ENCODE measurements around the gene CTAGE8.
"Not testable (repeated sequence)": the region's sequence is repeated elsewhere in the genome, so short reads cannot be mapped to it uniquely, and the experiment has no call there.

Gene CTAGE8

DNA sequence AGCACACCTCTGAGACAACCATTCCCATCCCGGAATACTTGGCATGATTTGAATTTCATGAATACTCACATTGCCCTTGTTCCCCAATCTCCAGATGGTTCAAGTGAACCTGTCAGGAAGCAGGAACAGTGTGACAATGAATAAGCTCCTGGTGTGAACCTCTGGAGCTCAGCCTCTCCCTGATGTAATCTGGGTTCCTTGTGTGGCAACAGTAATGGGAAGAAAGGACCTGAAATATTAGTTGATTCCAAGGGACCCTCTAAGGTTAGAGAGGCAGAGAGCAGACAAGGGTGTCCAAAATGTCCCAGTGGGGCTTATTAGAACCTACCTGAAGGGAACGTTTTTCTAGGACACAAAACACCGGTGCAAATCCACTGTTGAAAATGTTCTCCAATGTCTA, 13.0 kb downstream of the CTAGE8 start:
- DNase-seq: no peak

DNA sequence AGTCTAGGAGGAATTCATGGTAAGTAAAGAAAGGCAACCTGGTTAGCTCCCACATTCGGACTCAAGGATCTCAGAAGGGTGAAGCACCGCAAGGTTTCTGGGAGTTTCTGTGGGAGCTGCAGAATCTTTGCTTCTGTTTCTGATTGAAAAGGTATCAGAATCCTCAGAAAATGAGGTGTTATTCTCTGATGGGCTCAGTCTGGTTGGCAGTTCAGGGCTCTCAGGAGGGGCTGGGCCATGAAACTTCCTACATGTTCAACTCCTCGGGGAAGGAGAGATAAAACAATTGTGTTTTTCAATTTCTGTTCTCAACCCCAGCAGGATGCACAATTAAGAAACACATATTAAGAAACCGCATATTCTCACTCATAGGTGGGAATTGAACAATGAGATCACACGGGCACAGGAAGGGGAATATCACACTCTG, 13.6 kb downstream of the CTAGE8 start:
- DNase-seq: no peak

DNA sequence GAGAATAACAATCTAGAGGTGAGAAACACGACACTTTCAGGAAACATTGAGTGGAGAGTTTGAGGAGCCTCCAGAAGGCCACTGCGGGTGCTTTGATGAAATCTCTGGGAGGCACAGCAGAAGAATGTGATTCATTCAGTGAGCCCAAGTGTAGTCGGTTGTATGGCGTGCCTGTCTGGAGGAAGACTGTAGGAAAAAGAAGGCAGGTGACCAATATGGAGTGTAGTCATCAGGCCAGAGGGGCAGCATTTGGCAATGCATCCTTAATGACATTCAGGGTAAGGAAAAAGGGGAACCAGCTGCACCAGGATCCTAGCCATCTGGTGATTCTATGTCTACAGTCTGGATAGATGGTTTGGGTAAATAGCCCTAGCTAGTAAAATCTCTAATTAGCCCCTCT, 16.8 kb downstream of the CTAGE8 start:
- DNase-seq: not testable (repeated sequence)

DNA sequence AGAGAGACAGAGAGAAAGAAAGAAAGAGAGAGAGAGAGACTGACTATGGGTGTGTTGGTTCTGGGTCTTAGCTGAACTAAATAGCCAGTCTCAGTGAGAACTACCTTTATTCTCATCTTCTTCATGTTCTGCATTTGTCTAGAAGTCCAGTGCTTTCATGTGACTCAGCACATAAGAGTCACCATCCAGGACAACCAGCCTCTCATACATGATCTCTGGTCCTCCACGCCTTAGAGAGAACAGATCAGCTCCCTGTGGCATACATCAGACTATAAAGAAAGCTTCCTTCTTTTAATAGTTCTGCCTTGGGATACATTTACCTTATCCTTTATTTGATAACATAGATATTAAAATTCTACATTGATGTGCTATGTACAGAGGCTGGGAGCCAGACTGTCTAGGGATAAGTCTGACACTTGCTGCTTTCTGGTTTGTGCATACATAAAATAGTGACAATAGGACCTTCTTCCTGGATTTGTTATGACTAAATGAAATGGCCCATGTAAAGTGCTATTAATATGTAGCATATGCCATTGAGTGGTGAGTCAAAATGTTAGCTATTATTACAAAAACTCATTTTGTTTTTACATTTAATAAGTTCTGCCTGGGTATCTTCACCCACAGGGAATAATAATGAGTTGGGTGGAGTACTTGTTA, 21.3 kb downstream of the CTAGE8 start:
- not testable (repeated sequence) for DNase-seq

DNA sequence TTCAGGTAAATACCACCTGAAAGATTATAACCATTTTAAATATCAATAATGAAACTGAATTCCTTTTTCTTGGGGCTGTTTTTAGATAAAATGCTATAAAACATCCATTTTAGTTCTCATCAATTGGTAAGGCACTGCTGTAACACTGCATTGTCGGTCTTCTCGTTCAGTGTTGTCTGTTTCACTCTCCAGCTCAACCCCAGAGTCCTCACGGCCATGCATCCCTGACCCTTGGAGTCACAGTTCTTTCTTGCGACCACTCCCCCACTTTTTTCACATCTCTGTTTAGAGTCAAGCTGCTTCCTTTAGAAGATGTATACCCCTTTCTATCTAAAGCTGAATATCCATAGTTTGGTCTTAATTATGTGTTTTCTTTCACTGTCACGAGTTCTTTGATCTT, 22.1 kb downstream of the CTAGE8 start:
- DNase-seq: not testable (repeated sequence)

DNA sequence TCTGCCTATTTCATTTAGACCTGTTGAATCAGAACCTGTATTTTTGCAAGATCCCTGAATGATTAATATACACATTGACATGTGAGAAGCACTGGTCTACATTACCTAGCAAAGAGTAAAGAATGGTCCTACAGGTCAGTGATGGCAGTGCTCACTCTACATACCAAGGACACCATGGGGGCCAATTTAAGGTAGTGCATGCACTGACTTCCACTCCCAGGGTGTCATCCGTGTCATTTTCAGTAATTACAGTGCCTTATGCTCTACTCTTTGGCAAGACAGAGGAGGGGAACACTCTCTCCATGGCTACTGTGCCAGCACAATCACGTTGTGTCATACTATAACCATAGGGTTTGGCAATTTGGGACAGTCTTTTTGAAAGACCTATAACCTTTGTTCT, 23.7 kb downstream of the CTAGE8 start:
- not testable (repeated sequence) for DNase-seq

DNA sequence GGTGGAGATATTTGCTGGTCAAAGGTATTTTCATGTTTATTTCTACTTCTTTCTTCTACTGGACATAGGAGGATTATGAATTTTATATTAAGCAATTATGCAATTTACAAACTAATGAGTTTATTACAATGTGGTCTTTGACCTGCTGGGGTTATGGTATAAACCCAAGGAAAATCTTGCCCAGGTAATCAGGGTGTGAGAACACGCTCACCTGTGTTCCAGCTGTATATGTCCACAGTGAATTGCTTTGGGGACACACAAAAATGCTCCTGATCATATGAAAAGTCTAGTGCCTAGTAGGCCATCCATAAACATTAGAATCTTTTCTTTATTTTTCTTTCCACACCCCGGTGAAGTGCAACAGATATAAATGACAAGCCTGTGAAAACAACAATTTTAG, 29.7 kb downstream of the CTAGE8 start, which contains the start of gene OR2A42:
TSS of gene OR2A42 (minus strand) at position 241 of the 400 bp plus-strand sequence. CDS start 6,762 bp downstream, outside the sequence.
- DNase-seq: not testable (repeated sequence)

DNA sequence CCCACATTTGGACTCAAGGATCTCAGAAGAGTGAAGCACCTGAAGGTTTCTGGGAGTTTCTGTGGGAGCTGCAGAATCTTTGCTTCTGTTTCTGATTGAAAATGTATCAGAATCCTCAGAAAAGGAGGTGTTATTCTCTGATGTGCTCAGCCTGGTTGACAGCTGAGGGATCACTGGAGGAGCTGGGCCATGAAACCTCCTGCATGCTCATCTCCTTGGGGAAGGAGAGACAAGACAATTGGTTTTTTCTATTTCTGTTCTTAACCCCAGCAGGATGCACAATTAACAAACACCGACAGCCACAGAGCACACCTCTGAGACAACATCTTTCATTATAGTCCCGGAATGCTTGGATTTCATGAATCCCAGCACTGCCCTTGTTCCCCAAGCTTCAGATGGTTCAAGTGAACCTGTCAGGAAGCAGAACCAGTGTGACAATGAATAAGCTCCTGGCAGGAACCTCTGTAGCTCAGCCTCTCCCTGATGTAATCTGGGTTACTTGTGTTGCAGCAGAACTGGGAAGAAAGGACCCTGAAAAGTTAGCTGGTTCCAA, 30.5 kb downstream of the CTAGE8 start:
- not testable (repeated sequence) for DNase-seq

DNA sequence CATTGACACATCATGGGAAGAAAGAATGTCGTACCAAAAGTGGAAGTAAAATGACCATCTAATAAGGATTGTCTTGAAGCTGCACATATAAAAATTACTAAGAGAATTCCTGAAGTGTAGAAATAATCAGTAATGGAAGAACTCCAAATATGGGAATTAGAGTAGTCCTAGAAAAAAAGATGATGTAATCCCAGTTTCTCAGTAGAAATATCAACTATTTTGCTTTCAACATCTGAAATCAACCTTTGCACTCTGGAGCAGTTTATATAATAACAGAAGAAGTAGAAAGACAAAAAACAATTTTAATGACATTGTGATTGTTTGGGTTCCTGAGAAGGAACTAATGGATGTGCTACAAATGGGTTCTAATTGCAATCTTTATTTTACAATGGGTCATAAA, 36.0 kb downstream of the CTAGE8 start:
- DNase-seq: not testable (repeated sequence)

DNA sequence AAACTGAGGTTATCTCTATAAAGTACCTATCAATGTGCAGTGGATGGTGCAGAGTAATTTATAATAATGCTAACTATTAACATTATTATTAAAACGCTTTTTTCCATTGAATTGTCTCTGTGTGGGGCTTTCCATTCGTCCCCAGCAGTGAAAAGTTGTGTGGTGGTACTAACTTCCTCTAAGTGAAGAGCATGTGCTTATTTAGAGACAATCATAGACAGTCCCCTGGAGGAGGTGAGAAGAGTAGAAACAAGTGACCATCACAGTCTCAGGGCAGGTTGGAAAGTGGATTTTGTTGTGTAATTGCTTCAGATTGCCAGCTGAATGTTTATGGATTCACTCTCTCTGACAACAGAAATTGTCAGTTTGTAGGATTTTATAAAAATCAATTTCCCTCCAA, 38.1 kb downstream of the CTAGE8 start:
- not testable (repeated sequence) for DNase-seq

DNA sequence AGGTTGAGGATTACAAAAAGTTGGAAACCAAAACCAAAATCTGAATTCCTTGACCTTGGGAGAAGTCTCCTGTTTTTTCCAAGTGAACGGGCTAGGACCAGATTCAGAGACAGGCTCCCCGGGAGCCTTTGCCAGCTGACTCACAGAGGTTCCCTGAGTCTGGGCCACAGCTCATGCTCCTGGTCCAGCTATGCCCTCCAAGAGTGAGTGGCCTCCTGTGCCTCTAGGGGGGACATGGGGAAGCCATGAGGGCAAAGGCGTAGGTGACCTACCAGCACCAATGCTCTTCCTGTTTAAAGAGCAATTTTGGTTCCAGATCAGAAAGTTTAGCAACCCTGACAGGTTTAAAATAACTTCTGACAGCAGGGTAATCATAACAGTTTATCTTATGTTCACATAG, 40.3 kb downstream of the CTAGE8 start:
- not testable (repeated sequence) for DNase-seq

DNA sequence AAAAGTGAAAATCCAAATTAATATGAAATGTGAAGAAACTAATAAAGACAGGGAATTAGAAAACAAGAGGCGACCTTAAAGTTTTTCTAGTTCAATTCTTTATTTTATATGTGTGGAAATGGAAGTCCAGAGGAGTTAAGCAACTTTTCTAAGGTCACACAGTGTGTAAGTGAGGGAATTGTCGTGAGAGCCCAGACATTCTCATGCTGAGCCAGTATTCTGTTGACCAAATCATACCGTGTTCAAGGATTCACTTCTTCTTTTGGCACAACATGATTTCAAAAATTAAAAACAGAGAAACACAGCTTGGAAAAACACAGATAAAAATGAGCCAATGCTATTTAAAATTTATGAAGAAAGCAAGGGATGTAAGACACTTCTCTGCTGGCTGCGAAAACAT, 42.2 kb downstream of the CTAGE8 start:
- not testable (repeated sequence) for DNase-seq

DNA sequence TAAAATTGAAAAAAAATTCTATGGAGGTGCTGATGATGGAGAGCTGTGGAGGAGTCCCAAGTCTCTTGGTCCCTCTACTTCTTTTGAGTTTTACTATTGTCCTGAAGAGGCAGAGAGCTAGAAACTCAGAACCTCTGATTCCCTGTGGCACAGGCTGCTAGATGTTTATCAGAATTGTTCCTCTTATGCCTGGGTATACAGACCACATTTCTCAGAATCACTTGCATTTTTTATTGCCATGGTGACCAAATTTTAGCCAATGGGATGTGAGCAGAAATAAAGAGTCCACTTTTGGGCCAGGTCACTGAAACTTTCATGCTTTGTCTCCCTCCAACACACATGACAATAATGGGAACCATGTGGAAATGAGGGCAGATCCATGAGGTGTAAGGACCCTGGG, 45.4 kb downstream of the CTAGE8 start:
- not testable (repeated sequence) for DNase-seq

DNA sequence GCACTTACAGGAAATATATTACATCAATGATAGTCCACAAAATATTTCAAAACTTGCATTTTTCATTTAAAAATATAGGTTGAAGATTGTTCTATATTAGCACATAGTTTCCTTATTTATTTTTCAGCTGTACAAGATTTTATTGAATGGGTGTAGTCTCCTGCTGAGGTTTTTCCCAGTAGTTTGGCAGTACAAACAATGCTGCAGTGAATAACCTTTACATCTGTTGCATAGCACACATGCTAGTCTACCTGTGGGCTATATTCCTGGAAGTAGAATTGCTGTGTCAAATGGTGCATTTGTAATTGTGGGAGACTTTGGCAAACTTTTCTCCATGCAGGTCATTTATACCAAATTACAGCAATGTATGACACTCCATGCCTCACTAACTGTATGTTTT, 48.6 kb downstream of the CTAGE8 start:
- not testable (repeated sequence) for DNase-seq

DNA sequence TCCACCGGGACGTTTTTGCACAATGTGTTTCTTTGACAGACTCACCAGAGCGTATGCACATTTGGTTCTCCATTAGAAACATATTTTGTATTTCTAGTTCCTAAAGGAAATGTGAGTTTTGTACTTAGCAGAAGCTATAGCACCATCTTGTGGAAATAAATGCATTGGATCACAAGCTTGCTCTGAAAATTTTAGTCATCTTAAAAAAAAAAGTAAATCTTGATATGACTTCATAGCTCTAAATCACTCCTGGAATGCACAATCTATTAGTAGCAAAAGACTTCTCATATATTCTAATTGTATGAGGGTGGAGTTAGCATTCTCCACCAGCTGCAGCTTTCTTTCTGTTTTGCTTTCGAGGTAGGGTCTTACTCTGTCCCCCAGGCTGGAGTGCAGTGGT, 49.9 kb downstream of the CTAGE8 start:
- DNase-seq: not testable (repeated sequence)

DNA sequence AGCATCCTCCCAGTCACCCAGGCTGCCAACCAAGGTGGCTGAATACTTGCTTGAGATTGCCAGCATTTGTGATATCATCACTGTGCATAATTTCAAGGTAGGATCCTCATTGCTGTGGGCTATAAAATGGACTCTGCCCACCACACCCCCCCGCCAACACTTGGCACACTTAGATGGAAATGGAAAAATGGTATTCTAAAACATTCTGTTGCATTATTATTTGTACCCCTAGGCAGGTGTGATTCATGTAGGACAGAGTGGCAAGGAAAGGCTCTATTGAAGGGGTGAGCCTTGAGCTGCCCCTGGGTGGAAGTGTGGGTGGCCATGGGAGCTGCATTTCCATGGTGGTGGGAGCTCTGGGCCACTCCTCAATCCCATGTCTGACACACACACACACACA, 50.5 kb downstream of the CTAGE8 start:
- DNase-seq: not testable (repeated sequence)

DNA sequence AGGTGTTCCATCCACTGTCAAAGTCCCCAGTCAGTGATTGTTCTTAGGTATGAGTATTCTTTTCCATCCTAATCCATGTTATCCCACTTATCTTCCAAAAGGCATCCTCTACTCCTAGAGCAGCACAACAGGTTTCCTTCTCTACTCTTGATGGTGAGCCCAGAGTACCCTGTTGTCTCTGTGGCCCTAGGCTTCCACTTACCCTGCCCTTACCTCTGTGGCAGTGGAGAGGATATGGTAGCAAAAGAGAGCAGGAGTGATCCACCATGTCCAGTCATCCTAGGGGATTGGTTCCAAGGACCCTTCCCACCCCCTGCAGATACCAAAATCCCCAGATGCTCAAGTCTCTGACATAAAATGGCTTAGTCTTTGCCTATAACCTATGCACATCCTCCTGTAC, 51.9 kb downstream of the CTAGE8 start:
- not testable (repeated sequence) for DNase-seq

Data from activated T-cell treated with anti-CD3 and anti-CD28 coated beads for 4 hours (primary cell).